ENCODE results near the gene MERTK.
"Not testable (repeated sequence)": the region's sequence is repeated elsewhere in the genome, so short reads cannot be mapped to it uniquely, and the experiment has no call there.

Gene MERTK

DNA sequence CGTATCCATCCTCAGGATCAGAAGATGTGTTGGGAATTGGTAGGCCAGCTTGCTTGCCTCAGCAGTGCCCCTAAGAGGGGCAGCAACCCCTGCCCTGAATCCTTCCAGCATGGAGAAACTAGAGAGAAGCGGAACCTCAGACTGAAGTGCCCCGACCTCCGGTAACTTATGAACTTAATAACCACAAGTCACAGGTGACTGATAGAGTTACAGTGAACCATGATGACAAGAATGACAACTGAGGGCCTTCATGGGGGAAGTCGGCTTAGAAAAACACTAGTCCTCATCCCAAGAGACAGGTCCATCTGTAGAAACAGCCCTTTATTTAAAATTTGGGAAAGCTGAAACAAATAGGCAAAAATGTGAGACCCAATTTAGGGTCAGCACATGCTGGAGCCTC, 114.1 kb downstream of the MERTK start:
- DNase-seq (ENCODE audit: low spot score) = no peak

DNA sequence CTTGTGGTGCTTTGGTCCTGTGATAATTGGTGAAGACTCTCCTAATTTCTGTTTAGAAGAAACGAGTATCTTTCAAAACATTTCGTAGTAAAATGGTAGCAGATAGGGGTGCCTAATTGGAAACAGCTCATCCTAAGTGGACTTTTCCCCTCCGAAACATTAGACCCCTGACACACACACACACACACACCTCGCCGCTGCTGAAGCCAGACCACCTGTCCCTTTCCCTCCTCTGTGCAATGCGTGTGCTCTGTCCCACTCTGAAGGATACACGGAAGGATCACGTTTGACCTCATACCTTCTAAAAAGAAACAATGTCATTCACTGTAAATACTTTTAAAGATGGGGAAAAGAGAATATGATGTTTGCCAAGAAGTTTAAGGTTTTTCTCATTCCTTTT, 120.4 kb downstream of the MERTK start:
- DNase-seq (ENCODE audit: low spot score) = no peak

DNA sequence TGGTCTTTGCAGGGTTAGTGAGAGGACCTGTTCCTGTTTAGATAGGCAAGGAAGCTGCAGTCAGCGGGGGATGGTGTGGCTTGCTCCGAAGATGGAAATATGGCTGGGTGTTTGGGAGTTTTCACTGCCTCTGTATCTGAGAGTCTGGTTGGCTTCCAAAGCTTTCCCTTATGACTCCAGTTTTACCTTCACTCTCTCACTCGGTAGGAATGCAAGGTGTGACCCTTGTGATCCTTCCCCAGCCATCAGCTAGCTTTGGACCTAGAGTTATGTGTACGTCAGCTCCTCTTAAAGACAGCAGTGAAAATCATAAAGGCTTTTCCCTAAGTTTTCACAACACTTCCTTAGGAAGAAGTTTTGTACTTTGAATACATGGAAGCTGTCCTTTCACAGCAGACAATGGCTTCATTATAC, 121.2 kb downstream of the MERTK start:
- DNase-seq (ENCODE audit: low spot score) = no peak

DNA sequence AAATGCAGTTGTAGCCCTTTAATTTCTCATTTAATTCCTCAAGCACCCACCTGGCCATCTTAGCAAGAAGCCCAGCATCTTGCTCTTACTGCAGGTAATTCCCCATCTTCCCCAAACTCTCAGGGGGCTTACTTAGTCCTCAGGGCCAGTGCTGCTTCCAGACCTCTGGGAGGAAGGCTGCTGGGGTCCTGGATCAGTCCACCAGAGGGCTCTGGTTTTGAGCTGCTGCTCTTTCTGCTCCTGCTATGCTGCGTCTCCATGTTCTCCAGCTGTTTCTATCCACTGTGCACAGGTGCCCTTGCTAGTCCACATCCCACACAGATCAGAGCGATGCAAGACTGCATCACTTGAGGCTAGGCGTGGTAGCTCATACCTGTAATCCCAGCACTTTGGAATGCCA, 122.2 kb downstream of the MERTK start:
- peak; percentile 17 for DNase-seq (ENCODE audit: low spot score)

DNA sequence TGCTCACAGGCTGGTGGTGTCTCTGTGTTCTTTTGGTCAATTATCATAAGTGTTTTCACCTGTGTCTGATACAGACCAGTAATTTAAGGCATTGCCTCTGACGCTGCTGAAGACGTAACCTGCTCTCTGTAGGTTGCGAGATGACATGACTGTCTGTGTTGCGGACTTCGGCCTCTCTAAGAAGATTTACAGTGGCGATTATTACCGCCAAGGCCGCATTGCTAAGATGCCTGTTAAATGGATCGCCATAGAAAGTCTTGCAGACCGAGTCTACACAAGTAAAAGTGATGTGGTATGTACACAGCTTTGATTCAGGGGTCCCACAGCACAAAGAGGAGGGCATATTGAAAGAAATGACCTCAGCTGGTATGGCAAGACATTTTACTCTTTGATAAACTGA, 122.9 kb downstream of the MERTK start:
- no peak for DNase-seq (ENCODE audit: low spot score)

DNA sequence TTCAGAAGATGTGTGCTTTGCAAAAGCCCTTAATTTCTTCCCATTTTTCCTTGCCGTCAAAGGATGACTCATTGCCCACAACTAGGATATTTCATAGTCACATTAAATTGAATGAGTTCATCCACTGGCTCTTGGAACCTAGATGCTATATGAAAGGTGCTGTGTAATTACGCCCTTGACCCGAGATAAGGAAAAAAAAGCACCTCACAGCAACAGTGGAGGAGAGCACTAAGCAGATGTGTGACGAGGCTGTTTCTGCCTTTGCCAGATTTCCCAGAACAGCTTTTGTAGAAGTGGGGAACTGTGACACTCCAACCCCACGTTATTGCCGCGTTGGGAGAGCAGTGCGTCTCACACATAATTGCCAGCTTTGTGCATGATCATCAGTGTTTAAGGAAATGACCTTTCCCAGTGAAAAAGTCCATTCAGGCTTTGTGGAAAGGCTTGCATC, 123.4 kb downstream of the MERTK start:
- no peak for DNase-seq (ENCODE audit: low spot score)

DNA sequence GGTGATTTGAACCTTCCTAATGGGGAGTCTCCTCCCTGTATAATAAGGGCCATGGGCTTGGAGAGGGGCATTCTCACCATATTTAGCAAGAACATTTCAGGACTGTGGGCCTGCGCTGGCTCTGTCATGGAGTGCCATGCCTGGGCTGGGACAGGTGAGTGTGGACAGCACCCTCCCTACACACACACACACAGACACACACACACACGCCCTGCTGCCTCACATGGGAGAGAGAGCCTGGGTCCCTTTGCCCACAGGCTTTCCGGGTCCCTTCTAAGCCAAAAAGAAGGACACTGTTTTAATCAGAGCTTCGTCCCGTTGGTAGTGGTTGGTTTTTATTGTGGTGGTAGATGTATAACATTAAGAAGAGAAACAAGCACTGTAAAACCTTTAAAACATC, 125.3 kb downstream of the MERTK start:
- no peak for DNase-seq (ENCODE audit: low spot score)

DNA sequence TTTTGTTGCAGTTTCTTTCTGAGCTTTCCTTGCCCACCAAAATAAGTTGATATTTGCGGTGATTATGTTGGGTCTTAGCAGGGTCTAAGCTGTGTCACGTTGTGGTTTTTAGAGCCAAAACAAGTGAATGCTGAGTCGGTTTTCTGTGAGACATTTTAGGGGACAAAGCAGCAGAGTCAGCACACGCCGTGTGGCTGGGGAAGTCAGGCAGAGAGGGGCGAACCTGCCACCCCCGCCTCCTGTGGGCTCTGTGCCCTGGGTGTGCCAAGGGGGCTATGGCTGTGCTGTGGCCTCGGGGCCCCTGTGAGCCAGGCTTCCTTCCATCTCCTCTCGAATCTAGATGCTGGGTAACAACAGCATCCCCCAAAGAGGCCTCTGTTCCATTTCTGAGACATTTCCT, 125.8 kb downstream of the MERTK start:
- DNase-seq (ENCODE audit: low spot score) = no peak

DNA sequence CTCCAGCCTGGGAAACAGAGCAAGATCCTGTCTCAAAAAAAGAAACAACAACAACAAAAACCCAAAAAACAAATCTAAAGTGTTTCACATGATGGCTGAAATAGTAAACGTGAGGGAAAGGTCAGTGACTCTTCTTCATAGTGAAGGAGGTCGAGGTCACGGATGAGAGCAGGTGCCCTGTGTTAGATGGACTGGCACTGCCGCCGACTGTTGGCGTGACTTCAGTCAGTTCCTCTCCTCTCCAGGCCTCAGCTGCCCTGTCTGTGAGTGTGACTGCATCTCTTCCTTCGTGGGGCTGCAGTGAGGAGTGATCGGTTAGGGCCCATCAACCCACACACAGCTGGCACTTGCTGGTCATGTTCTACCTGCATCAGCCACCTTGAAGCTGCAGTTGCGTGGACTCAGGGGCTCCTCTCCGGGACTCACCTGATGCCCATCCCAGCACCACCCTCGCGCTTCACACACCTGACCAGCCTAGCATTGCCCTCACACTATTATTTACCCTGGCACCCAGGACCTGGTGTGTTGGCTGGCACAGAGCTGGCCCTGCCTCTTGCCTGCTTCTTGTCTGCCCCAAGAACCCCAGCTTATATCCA, 126.6 kb downstream of the MERTK start:
- no peak for DNase-seq (ENCODE audit: low spot score)

DNA sequence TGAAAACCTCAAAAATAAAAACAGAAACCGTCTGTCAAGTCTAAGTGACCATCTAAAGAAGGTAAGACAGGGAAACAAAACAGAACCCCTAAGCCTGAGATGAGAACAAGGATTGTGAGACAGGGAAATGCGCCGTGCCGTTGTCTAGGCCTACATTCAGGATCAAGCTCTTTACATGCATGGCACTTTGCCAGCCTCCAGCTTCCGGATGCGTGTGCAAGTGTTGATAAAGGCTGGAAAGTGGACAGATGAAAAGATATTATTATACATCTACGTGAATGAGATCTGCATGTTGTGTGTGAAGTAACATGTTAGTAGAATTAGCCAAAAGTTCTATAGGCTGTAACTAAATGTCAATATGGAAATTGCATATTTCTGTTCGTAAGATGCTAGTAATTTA, 128.1 kb downstream of the MERTK start:
- DNase-seq (ENCODE audit: low spot score) = no peak

DNA sequence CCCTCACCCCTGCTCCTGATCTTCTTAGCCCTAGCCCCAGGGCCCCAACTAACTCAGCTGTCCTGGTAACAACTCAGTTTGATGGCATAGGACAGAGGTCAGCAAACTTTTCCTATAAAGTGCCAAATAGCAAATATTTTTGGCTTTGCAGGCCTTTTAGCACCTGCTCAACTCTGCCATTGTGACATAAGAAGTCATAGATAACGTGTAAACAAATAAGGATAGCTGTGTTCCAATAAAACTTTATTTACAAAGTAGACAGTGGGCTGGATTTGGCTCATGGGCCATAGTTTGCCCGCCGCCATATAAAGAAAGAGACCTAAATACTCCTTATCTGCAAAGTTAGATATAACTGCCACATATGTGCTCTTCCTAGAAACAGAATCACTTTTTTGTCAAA, 129.4 kb downstream of the MERTK start:
- DNase-seq (ENCODE audit: low spot score) = no peak

DNA sequence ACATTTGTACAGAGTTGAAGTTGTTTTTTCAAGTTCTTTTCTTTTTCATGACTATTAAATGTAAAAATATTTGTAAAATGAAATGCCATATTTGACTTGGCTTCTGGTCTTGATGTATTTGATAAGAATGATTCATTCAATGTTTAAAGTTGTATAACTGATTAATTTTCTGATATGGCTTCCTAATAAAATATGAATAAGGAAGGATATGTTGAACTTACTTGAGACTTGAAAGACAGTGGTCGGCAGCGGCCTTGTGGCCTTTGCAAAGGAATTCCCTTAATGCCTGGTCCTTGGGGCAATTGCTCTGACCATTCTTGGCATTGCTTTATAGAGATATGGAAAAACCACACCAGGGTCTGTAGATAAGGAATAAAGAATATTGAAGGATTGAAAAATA, 130.8 kb downstream of the MERTK start:
- no peak for DNase-seq (ENCODE audit: low spot score)

DNA sequence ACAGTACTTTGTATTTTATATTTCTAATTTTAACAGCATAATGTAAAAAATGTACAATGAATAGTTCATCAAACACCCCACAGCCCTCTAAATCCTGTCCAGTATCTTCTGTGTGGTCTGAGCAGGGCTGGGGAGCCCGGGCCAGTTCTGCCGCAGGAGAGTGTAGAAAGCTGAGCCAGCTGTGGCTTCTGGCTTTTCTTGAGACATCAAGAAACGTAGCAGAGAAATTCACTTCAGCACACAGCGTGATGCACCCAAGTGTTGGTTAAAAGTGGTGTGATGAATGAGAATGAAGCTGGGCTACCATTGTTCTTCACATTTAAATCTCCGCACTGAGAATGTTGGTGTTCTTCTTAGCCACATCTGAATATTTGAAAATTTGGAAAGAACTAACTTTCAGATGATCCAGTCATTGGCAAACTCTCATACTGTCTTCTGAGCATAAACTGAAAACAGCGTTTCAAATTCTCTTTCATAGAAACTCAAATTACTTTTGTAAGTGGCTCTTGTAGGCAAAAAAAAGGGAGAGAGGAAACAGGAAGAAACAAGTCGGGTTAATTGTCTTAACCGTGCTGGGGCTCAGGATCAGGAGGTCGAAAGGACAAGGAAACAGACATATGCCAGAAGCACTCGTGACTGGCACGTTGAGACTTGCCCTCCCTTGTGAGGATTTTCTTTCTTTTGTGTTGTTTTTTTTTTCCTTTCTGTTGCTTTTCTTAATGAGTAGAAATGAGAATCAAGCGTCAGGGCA, 133.2 kb downstream of the MERTK start:
- no peak for DNase-seq (ENCODE audit: low spot score)

DNA sequence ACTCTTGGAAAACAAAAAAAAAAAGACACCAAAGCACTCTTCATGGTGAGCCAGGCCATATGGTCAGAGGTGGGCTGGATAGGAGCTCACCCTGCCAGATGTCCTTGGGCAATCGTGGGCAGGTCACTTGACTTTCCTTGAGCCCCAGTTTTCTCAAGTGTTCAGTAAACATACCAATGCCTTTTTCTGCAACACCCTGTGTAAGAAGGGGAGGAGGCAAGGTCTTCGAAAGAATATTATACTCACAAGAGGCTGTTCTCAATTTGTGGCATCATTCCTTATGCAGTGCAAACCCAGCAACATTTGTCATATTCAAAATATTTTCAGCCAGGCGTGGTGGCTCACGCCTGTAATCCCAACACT, 133.8 kb downstream of the MERTK start:
- no peak for DNase-seq (ENCODE audit: low spot score)

DNA sequence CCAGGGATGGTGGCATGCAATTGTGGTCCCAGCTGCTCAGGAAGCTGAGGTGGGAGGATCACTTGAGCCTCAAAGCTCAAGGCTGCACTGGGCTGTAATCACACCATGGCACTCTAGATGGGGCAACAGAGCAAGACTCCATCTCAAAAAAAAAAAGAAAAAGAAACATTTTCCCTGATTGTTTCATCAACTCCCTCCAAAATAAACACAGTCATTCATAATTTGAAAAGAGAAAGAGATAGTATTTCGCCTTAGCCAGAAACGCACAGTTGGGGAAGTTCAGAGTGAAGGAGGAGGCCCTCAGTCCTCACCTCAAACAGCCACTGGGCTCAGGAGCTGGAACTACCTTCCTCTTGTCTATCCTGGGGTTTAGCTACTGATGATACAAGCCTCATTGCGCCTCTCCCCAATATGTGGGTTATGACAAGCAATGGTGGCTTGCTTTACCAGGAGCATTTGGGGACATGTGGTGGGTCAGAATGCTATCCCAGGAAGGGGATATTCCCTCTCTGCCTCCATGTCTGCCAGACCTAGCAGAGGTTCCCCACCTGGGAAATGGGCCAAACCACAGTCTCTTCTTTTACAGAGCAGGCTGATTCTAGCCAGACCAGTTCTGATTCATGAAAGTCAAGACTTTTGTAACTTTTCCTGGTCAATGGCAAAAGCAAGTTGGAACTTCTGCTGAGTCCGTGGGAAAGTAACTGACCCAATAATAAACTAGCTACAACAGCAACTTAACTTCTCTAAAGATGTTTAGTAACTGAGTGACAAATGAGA, 134.5 kb downstream of the MERTK start:
- DNase-seq (ENCODE audit: low spot score) = no peak

DNA sequence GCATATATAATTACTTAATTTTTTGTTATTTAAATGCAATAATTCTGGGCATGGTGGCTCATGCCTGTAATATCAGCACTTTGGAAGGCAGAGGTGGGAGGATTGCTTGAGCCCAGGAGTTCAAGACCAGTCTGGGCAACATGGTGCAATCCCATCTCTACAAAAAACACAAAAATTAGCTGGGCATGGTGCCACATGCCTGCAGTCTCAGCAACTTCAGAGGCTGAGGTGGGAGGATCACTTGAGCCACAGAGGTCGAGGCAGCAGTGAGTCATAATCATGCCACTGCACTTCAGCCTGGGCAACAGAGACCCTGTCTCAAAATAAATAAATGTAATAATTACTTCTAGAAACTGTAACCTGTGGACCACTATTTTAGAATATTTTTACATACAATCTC, 135.2 kb downstream of the MERTK start:
- no peak for DNase-seq (ENCODE audit: low spot score)

DNA sequence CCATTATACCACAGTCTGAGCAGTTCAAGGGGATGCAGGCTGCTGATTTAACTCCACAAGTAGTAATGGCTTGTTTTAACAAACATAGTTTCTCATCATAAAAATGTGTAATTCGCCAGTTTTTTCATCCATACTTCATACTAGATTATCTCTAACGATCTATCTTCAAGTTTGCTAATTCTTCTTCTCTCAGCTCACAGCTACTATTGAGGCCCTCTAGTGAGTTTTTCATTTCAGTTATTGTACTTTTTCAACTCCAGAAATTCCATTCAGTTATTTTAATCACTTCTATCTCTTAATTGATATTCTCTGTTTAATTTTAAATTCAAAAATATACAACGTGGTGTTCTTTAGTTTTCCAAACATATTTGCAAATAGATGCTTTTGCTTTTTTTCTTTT, 136.5 kb downstream of the MERTK start:
- DNase-seq (ENCODE audit: low spot score) = no peak

DNA sequence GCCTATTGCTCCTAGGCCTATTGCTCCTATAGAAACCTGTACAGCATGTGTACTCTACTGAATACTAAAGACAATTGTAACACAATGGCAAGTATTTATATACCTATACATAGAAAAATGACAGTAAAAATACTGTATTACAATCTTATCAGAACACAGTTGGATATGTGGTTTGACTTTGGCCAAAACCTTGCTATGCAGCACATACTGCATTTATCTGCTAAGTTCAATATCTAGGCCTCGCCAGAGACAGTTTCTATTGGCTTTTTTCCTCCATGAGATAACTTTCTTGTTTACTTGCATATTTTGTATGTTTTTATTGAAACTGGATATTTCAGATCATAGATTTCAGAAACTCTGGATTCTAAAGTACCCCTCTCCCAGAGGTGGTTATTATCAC, 137.4 kb downstream of the MERTK start:
- DNase-seq (ENCODE audit: low spot score) = no peak

DNA sequence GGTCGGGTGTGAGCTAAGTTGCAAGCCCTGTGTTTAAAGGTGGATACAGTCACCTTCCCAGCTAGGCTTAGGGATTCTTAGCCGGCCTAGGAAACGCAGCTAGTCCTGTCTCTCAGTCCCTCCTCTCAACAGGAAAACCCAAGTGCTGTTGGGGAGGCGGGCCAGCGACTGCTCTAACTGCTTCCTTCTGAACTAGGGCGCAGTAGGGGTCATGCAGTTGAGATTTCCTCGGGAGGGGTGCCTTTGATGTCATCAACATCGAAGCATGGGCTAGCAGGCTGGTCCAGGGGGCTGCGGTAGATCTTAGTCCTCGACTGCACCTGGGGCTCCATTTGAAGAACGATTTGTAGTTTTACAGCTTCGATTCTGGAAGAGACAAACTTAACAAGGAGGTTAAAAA, 141.1 kb downstream of the MERTK start:
- not testable (repeated sequence) for DNase-seq (ENCODE audit: low spot score)

DNA sequence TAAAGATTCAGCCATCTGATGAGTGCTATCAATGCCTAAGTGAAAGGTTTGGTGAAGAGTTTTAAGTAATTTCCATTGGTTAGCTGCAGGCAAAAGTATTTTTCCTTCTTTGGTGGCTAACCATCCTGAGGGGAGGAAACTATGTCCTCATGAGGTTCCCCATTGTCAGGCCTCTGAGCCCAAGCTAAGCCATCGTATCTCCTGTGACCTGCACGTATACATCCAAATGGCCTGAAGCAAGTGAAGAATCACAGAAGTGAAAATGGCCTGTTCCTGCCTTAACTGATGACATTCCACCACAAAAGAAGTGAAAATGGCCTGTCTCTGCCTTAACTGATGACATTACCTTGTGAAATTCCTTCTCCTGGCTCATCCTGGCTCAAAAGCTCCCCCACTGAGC, 141.7 kb downstream of the MERTK start:
- not testable (repeated sequence) for DNase-seq (ENCODE audit: low spot score)

DNA sequence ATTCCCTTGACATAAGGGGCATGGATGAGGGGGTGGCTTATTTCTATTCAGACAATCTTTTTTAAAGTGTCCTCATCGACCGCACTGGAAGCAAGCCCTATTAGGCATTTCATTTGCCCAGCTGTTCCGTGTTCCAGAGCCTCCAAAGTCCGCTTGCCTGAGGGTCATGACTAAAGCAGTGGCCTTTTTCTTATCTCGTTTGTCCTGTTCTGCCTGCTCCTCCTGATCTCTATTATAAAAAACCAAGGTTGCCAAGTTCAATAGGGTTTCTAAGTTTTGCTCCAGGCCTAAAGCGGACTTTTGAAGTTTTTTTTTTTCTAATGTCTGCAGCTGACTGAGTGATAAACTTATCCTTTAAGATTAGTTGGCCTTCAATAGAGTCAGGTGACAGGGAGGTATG, 143.1 kb downstream of the MERTK start:
- DNase-seq (ENCODE audit: low spot score) = not testable (repeated sequence)

DNA sequence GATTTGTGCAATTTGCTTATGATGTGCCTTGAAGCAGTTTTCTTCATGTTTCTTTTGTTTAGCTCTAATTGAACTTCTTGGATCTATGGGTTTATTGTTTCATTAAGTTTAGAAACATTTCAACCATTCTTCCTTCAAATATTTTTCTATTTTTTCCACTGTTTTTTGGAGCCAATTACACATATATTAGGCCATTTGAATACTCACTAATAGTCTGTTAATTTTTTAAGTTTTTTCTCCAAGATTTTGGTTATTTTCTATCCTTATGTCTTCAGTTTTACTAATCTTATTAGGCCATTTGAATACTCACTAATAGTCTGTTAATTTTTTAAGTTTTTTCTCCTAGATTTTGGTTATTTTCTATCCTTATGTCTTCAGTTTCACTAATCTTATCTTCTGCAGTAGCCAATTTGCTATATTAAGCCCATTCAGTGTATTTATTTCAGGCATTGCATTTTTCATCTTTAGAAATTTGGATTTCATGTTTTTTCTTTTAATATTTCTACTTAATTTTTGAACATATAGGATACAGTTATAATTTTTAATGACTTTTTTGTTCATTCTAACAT, 147.1 kb downstream of the MERTK start:
- DNase-seq (ENCODE audit: low spot score) = no peak

DNA sequence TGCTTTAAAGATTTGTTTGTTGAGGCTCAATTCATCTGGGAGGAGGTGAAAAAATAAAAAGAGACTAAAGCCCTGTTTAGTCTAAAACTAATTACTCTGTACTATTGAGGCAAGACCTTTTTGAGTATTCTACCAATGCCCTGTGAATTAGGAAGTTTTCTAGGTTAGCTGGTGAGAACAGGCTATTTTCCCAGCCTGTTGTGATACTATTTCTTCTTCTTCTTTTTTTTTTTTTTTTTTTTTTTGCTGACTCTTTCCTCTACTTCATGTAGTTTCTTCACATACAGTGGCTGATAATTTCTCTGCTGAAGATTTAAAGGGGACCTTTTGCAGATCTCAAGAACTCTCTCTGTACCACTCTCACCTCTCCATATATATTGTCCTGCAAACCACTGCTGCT, 147.8 kb downstream of the MERTK start:
- DNase-seq (ENCODE audit: low spot score) = no peak
